ENCODE measurements around the gene SOX18.

The SOX18 gene

DNA sequence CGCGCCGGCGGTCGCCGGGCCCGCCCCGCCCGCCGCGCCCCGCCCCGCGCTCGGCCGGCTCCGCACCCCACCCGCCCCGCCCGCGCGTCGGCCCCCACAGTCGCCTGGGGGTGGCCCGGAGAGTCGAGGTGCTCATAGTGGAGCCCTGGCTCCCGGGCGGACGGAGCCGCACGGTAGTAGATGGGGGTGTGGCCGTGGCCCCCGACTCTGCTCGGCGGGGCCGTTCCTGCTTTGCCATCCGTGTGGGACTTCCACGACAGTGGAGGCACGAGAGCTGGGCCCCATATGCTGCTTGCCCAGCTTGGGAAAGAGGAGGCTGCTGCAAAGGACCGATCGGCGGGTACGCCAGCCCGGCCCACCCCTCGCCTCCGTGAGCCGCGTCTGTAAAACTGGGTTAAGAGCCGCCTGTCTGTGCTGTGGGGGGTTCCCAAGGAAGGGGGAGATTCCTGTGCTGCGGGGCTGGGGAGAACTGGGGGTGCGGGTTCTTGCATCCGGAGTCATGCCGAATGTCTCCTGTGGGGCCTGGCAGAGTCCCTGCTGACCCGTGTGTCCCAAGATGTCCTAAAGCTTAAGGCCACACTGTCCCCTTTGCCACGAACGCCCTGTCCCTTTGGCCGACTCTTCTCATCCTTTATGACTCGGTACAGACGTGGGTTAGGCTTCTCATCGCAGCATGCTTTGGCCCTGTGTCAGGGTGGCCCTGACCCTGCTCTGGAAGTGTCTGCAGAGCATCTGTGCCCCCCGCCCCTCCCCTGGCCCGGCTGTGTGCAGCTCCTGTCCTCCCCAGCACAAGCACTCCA, 30.8 kb upstream of the SOX18 start, which contains the start of gene OPRL1:
Gene OPRL1 (plus strand): TSS at position 70 of the 800 bp plus-strand sequence. CDS start 12,639 bp downstream, outside the sequence.
- DNase-seq: peak; percentile 31

DNA sequence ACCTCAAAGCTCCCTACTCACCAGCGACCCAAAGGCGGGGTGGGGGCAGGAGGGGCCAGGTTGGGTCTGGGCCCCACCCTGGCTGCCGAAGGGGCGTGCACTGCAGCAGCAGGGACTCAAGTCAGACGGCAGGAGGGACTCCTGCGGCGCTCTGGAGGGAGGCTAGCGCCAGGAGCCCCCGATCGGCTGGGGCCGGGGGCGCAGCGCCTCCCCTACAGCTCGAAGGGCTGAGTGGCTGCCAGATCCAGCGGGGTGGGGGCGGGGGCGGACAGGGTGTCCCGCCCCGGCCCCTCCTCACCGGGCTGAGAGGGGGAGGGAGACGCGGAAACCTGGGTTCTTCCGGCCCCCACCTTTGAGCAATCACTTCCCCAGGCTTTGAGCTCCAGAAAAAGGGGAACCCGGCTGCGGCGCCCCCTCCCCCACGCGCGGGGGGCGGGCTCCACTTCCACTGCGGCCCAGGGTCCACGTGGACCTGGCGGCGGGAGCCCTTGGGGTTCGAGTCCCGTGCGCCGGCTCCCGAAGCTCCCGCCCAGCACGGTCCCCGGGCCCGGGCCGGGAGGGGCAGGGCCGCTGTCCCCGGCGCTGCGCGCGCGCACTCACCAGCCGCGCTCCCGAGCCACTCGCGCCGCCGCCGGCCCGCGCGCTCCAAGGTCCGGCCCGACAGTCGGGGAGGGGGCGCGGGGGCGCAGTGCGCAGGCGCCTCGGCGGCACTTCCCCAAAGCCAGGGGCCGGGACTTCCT, 30.0 kb upstream of the SOX18 start, which contains the start of gene RGS19:
Gene RGS19 (minus strand): TSS at position 246 of the 740 bp plus-strand sequence. CDS start 2,632 bp downstream, outside the sequence.
- DNase-seq: peak; percentile 83

DNA sequence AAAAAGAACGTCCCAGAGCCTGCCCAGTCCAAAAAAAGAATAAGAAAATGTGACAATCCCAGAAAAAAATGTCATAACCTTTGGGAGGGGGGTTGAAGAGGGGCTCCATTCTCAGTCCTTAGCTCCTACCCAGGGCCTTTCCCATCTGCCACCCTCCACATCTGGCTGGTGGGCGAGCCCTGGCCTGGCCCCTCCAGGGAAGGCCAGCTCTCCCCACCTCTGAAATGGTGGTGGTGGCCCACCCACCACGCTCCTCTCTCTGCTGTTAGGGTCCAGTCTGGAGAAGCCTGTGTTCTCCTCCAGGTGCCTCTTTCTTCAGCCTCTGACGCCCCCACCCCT, 29.5 kb upstream of the SOX18 start:
- no peak for DNase-seq

DNA sequence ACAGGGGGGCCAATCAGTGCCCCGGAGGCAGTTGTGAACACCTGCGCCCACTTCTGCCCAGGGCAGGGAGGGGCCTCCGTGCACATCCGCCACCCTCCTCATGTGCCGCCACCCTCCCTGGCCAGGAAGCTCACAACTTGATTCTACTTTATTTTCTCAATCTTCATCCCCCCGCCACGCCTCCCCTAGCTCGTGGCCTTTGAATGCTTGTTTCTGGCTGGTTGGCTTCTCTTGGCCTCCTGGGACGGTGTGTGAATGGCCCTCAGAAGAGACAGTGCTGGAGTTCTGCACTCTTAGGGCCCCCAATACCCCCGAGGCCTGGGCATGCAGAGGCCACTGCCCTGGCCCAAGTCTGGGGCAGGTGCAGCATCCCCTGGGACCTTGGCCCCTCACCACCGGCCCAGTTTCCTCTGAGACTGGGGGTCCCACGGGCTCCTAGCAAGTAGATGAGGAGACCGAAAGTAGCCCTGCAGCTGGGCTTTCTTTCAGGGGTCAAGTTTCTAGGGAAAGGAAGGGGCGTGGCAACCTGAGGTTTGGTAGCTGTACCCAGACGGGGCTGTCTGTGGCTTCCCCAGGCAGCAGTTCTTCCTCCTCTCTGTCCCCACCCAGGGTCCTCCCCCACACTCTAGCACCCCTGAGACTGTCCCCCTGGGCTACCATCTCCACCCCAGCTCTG, 28.6 kb upstream of the SOX18 start:
- DNase-seq: peak; percentile 15

DNA sequence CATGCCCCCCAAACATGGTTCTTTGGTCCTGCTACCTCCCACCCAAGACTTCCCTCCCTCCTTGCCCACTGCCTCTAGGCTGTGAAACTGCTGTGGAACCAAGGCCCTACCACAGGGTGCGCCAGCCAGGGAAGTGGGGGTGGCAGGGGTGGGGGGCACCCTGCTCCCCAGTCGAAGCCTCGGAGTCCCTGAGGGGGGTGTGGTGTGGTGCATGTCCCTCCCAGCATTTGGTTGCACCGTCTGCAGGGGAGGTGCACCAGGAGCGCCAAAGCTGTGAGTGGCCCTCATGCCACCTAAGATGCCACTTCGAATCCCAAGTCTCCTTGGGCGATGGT, 28.1 kb upstream of the SOX18 start:
- no peak for DNase-seq

DNA sequence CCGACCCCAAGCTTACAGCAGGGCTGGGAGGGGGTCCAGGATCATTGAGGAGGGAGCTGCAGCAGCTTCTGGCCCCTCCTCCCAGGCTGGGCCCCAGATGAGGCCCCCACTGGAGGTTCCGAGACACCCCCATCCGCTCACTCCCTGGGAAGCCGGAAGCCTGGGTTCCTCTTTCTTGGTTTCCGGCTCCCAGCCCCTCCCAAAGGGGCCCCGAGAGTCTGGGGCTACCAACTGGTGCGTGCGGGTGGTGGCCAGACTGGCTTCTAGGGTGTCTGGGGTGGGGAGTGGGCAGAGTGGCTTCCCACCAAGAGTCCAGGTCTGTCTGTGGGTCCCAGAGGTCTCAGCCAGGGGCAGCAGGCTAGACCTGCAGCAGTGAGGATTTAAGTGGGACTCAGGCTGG, 27.7 kb upstream of the SOX18 start:
- DNase-seq: peak; percentile 51

DNA sequence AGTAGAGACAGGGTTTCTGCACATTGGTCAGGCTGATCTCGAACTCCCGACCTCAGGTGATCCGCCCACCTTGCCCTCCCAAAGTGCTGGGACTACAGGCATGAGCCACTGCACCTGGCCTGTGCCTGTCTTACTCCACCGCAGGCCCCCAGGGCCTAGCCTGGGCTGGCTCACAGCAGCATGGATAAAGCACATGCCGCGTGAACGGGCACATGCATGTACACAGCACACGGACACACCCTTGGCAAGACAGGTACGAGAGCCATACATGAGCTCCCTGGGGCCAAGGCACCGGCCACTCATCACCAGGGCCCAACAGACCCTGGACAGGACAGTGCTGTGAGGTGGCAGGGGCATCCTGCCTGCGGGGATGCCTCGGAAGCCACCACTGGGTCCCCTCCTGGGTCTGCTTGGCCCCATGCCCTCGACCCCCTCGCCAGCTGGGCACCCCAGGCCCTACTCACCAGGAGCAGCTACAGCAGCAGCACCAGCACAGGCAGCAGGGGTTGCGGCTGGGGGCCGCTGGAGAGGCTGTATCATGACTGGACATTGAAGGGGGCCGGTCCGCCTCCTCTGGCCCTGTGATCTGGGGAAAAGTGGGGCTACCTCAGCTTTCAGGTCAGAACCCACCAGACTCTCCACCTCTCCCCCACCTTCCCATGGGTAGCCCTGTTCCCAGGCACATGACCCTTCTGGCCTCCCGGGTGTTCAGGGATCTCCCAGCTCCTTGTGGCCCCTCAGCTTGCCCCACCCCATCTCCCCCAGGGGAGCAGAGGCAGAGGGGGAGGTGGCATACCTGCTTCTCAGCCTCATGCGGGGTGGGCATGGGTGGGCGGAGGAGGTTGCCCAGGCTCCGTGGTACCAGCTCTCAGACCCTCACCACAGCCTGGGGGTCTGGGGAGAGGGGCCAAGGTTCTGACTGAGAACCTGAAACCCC, 26.9 kb upstream of the SOX18 start:
- no peak for DNase-seq

DNA sequence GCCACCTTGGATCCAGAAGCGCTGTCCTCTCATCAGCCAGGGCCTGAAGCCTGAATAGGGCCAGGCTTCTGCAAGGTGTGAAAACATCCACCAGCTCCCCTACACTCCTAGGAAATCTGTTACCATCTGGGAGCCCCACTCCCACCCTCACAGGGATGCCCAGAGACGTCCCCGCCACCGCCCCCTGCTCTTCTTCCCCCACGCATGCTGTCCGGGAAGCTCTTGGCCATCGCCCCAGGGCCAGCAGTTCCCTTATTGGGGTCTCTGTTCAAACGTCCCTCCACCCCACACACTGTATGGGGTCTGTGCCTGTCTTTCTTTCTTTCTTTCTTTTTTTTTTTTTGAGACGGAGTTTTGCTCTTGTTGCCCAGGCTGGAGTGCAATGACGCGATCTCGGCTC, 26.1 kb upstream of the SOX18 start:
- no peak for DNase-seq

DNA sequence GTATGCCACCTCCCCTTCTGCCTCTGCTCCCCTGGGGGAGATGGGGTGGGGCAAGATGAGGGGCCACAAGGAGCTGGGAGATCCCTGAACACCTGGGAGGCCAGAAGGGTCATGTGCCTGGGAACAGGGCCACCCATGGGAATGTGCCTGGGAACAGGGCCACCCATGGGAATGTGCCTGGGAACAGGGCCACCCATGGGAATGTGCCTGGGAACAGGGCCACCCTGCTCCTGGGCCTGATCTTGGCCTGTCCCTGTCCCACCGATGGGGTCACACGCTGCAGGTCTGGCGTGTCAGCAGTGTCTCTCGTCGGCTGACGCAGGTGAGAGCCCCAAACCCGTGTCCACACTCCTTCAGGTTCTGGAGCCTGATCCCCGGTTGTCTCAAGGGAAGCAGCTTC, 25.5 kb upstream of the SOX18 start:
- DNase-seq: no peak

DNA sequence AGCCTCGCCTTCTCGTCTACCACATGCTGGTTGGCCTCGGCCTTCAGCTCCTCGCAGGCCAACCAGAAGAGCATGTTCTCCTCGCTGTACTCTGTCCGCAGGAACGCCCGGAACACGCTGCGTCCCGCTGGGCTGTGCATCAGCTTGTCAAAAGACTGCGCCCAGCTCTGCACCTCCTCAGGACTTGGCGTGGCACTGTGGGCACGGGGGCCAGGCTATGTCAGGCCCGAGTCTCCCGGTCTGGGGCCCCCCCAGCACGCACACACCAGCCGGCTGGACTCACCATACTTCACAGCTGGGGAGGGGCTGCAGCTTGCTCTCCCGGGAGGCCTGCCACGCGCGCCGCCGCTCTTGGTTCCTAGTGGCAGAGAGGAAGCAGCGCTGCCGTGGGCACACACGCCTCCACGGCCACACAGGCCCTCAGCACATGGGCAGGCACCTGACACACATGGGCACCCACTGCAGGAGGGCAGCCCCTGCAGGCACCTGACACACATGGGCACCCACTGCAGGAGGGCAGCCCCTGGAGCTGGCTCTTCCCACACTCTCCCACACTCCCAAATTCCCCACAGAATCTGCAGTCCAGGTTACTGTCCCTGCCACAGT, 24.8 kb upstream of the SOX18 start:
- DNase-seq: no peak

DNA sequence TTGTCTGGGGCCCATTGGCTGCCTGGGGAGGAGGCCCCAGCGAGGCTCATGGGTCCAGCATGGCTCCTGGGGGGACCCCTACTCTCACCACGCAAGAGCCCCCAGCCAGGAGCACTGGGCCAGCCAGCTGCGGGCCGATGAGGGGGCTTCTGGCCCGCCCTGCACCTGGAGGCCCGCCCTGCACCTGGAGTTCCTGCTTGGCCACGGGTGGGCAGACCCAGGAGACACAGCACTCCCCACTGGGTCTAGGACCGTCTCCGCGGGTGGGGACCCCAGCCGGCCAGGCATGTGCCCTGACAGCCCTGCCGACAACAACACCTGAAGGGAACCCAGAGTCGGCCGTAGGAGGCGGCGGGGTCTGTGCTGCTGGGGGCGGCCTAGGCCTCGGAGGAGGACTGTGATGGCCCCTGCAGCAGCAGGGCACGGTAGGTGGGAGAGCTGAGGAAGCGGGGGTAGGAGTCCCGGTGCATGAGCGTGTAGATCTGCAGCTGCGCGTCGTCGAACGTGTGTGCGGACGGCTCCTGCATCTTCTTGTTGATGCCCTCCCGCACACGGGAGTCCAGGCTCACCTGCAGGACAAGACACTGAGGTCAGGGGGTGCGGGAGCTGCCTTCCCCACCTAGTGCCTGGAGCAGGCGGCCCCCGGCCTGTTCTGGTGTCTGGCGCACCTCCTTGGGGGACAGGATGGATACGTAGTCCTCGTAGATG, 24.2 kb upstream of the SOX18 start:
- DNase-seq: no peak

DNA sequence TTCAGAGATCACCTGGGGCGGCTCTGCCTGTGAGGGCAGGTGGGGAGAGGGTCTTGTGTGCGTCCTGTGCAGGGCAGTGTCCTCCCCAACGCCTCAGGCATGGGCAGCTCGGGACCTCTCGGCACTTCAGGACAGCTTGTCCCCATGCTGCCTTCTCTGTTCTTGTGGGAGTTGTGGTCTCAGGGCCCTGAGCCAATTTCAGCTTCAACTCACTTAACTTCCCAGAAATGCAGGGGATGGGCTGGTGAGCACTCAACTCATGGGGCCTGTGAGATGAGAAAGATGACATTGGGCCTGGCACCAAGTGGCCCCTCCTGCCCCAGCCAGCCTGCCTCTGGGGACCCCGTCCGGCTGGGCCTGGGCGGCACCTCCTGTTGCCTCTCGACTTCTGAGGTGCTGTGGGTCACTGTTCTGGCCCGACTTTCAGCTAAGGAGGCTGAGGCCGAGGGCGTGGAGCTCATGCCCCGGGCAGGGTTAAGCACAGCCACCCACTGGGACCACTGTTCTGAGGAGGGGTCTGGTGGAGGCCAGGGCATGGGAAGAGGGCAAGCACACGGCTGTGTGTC, 23.1 kb upstream of the SOX18 start:
- DNase-seq: no peak

DNA sequence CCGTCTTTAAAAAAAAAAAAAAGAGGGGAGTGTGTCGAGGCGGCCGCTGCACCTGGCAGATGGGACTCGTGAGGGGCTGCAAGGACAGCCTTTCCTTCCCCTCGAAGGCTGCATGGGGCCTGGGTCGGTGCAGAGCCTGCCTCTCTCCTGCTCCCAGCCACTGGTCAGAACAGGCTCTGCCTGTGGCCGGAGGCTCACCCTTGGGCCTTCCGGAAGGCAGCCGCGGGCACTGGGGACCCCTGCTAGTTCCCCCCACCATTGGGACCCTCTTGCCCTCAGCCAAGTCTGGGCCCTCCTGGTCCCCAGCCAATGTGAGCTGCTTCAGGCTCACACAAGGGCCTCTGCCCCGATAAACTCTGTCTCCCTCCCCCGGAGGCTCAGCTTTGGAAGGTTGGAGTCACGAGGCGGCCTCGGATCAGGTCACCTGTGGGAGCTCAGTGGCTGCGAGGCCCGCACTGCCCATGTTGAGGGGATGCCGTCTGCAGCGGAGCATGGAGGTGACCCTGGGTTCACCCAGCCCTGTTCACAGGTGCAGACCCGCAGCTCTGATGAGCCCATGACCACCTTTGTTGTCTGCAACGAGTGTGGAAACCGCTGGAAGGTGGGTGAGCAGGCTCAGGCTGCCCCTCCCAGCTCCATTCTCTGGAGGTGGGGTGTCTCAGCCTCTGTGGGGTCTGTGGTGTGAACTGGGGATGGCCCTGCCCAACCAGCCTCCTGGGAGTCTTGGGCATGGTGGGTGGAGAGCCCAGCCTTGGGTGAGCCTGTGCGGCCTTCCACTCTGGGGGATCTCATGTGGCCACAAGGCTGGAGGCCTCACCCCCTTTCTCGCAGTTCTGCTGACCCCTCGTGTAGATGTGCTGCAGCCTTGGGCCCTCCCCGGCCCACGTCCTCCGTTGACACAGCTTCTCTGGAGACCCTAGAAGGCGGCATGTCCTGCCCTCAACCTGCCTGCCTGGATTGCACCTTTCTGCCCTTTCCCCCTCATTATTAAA, 22.2 kb upstream of the SOX18 start:
- no peak for DNase-seq

DNA sequence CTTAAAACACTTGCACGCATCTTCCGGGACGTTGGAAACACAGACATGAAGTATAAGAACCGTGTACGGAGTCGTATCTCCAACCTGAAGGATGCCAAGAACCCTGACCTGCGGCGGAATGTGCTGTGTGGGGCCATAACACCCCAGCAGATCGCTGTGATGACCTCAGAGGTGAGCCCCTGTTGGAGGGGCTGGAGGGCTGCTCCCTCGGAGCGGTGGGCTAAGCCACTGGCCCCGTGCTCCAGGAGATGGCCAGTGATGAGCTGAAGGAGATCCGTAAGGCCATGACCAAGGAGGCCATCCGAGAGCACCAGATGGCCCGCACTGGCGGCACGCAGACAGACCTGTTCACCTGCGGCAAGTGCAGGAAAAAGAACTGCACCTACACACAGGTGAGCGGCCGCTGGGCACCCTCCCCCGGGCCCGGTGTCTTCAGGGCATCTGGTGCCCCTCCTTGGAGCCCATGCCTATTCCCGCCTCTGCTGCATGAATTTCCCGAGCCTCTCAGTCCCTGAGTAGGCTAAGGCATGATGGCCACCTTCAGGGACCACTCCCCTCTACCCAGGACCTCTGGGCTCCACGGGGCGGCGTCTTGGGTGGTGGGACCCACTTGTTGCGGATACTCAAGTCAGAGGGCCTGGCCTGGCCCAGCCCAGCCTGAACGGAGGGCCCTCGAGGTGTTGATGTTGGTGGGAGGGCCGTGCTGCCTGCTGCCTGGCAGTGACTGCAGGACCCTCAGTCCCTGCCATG, 21.0 kb upstream of the SOX18 start:
- DNase-seq: no peak

DNA sequence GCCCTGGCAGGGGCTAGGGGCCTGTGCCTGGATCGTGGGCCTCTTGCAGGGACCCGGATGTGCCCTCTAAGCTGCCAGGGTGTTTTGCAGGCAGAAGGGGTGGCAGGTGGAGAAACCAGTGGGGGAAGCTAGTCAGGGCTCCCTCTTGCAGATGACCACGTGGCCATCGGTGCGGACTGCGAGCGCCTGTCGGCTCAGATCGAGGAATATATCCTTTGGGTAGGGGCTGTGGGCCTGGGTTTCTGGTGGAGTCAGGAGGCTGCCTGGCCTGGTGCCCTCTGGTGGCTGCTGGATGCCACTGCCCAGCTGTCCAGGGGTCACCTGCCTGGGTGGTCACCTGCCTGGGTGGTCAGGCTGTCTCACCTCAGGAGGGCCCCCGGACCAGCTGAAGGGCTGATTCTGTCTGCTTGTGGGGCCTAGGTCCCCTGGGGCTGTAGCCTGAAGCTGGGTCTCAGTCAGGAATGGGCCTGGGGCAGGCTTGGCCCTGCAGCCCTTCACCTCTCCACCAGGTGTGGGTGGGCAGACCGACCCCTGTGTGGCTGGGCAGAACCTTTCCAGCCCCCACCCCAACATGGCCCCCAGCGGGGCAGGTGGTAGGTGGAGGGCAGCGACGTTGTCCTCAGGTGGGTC, 20.3 kb upstream of the SOX18 start:
- no peak for DNase-seq

DNA sequence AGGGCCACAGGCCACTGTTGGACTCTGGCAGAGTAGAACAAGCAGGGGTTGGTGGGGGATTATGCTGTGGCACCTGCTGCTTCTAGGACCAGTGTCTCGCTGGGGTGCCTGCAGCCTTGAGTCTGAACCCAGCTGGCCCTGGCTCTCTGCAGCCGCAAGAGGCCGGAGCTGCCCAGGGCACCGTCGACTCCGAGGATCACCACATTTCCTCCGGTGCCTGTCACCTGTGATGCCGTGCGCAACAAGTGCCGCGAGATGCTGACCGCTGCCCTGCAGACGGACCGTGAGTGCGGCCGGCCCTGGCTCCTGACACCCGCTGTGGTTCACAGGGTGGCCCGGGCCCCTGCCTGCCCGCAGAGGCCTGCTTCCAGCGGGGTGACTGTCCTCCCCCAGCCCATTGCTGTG, 19.8 kb upstream of the SOX18 start:
- DNase-seq: no peak

DNA sequence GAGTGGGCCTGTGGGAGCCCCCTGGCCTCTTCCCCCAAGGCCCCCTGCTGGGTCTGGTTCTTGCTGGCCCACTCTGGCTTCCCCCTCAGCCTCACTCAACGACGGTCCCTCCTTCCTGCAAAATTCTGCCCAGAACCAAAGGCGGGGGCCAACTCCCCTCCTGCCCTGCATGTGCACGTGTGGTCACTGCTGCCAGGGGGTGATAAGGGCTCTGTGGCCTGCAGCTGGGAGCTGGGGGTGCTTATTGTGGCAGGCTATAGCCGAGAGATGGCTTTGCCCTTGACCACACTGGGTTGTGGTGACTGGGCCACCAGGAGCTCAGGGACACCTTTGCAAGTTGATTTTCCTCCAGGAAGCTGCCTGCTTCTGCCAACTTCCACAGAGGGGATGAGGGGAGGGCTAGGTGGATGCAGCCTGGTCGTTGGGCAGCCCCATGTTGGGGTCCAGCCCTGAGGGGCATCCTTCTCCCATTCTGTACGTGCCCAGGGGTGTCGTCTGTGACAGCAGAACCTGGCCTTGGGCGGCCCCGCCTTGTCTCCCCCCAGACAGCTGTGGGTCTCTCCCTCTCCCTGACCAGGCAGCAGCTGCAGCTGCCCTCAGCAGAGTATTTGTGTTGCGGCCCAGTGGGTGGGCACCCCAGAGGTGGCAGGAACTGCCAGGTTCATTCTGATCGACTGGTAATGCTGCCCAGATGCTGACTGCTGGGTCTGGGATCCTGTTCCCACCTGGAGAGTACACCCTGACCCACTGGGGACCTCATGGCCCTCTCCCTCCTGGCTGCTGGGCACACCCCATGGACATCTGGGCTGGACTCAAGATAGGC, 19.2 kb upstream of the SOX18 start:
- no peak for DNase-seq
